ENCODE measurements around the gene SCARB2. TPM values are rescaled to one million over a fixed set of nuclear protein-coding genes. Genes with fewer than 3 reads are reported as not detected.
A peak's percentile ranks its signal among the peaks of the same experiment; 100 is the strongest.
"Not testable (repeated sequence)": the region's sequence is repeated elsewhere in the genome, so short reads cannot be mapped to it uniquely, and the experiment has no call there.

Gene SCARB2
- total RNA-seq, 6 experiments from 2014 or later: 102 to 133 (median 125) TPM

DNA sequence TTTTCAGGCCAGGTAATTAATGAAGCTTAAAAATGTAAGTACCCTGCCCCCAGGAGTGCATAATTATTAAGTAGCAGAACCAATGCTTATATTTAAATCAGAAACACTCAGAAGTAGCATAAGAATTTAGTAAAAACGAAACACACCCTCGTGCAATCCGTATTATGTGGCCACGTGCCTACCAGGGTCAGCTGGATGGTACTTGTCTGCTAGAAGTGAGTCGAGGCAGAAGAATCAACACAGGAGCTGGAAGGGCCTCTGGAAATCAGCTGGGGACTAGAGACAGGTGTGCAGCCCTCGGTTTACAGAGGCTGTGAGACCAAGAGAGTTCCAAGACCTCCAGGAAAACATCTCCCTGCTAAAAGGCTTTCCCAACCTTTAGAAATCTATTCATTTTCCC is 37.3 kb upstream of the SCARB2 start:
- no peaks in the 10 kb centered on the region for H3K9me3 ChIP-seq
- H3K4me3 ChIP-seq: peak overlapping the region; percentile 52 to 61 (median 60)
- H3K27me3 ChIP-seq: no peaks in the 10 kb centered on the region
- WGBS (ENCODE audit: insufficient coverage, low coverage, low lambda C conversion rate, missing lambda C conversion rate): 2% methylated on average over 6 of the region's 6 CpGs
- no peaks in the 10 kb centered on the region for H3K4me1 ChIP-seq
- DNase-seq: no peak
- H3K27ac ChIP-seq: peak overlapping the region in 2 of 3 donors; percentile 44 to 54
- no peaks in the 10 kb centered on the region for H3K36me3 ChIP-seq
- TF ChIP-seq CTCF (IDR thresholded peaks at IDR 0.05) (no peak), POLR2A (IDR thresholded peaks at IDR 0.05) (no peak)
- ATAC-seq: peak; percentile 35 to 50 (median 39)
- intact Hi-C loops (cut with DNase I): no loop called here

DNA sequence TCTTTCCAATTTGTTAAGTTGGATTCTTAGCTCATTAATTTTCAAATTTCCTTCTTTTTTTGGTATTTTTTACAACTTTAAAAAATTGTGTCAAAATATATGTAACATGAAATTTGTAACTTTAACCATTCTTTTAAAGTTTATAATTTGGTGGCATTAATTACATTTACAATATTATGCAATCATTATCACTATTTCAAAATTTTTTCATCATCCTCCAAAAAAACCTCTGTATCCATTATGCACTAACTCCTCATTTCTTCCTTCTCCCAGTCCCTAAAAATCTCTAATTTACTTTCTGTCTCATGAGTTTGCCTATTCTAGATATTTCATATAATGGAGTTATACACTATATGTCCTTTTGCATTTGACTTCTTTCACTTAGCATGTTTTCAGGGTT is 33.2 kb upstream of the SCARB2 start:
- intact Hi-C loops (cut with DNase I): no loop called here
- no peak for TF ChIP-seq POLR2A (IDR thresholded peaks at IDR 0.05)
- no peak for TF ChIP-seq CTCF (IDR thresholded peaks at IDR 0.05)
- H3K4me3 ChIP-seq: no peak overlapping the region
- DNase-seq (no peak), ATAC-seq (no peak)
- H3K9me3 ChIP-seq: no peaks in the 10 kb centered on the region
- no peaks in the 10 kb centered on the region for H3K4me1 ChIP-seq
- no peak overlapping the region for H3K27ac ChIP-seq
- H3K36me3 ChIP-seq: no peaks in the 10 kb centered on the region
- no peaks in the 10 kb centered on the region for H3K27me3 ChIP-seq

DNA sequence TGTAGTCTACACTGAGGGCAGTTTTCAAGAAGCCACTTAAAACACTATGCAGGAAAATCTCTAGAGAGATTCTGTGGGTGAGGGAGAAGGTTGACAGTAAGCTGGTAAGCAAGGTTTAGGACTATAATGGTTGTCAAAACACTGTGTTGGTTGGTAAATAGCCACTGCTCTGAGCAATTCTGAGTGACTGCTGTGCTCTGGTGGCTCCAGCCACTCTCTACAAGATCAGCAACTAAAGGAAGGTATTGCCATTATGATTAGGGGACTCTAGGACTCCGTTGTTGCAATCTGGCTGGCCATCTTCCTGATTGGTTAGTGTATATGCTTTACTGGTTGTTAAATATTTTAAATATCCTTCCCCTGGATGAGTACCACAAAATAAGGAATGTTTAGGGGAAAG is 32.4 kb upstream of the SCARB2 start:
- Histone ChIP-seq H3K9me3 (no peaks in the 10 kb centered on the region), H3K4me3 (no peak overlapping the region), H3K27ac (no peak overlapping the region), H3K36me3 (no peaks in the 10 kb centered on the region), H3K27me3 (no peaks in the 10 kb centered on the region), H3K4me1 (no peaks in the 10 kb centered on the region)
- TF ChIP-seq CTCF (IDR thresholded peaks at IDR 0.05): peak; percentile 23 to 41 (median 31)
- no peak for TF ChIP-seq POLR2A (IDR thresholded peaks at IDR 0.05)
- 11% methylated on average over 1 of the region's 1 CpG for WGBS (ENCODE audit: insufficient coverage, low coverage, low lambda C conversion rate, missing lambda C conversion rate)
- ATAC-seq: peak; percentile 74 to 94 (median 94)
- intact Hi-C loops (cut with DNase I): no loop called here
- no peak for DNase-seq

DNA sequence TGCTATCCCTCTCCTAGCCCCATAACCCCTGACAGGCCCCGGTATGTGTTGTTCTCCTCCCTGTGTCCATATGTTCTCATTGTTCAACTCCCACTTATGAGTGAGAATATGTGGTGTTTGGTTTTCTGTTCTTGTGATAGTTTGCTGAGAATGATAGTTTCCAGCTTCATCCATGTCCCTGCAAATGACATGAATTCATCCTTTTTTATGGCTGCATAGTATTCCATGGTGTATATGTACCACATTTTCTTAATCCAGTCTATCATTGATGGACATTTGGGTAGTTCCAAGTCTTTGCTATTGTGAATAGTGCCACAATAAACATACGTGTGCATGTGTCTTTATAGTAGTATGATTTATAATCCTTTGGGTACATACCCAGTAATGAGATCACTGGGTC is 30.3 kb upstream of the SCARB2 start:
- H3K36me3 ChIP-seq; intact Hi-C loops (cut with DNase I); H3K27me3 ChIP-seq; H3K4me1 ChIP-seq; DNase-seq; H3K4me3 ChIP-seq; H3K9me3 ChIP-seq; ATAC-seq; H3K27ac ChIP-seq: not testable (repeated sequence)
- WGBS (ENCODE audit: insufficient coverage, low coverage, low lambda C conversion rate, missing lambda C conversion rate): 97% methylated on average over 2 of the region's 2 CpGs

DNA sequence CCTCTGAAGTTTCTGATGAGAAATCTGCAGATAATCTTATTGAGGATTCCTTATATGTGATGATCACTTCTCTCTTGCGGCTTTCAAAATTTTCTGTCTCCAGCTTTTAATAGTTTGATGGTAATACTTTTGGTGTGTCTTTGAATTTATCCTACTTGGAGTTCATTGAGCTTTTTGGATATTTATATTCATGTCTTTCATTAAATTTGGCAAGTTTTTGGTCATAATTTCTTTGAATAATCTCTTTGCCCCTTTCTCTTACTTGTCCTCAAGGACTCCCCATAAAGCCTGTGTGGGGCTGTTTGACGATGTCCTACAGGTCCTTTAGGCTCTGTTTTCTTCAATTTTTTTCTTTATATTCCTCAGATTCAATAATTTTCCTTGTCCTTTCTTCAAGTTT is 26.6 kb upstream of the SCARB2 start:
- H3K36me3 ChIP-seq: no peaks in the 10 kb centered on the region
- H3K4me1 ChIP-seq: peaks cover 0 to 12% (median 0%) of the 10 kb centered on the region in 4 donors
- WGBS (ENCODE audit: insufficient coverage, low coverage, low lambda C conversion rate, missing lambda C conversion rate): 89% methylated on average over 2 of the region's 2 CpGs
- H3K27ac ChIP-seq: no peak overlapping the region
- TF ChIP-seq CTCF (IDR thresholded peaks at IDR 0.05): no peak
- no peak for TF ChIP-seq POLR2A (IDR thresholded peaks at IDR 0.05)
- no peak overlapping the region for H3K4me3 ChIP-seq
- no peaks in the 10 kb centered on the region for H3K27me3 ChIP-seq
- H3K9me3 ChIP-seq: peaks cover 0 to 7% (median 0%) of the 10 kb centered on the region in 4 donors
- intact Hi-C loops (cut with DNase I): no loop called here
- ATAC-seq (no peak), DNase-seq (no peak)

Data from right lobe of liver (tissue), 6 donors.